ENCODE measurements around the gene FRYL. TPM values are rescaled to one million over a fixed set of nuclear protein-coding genes. Genes with fewer than 3 reads are reported as not detected.

The FRYL gene
- total and polyA plus RNA-seq, 2 of the 8 experiments (the other 6 are each of a cell fraction or from before 2014, with no cell fraction given) = 8.0 to 36.5 TPM

GRCh38 chr4:48490012-48490679 is 289.9 kb downstream of the FRYL start, which contains the start of gene ZAR1 (continued):
- peak; percentile 29 for TF ChIP-seq KDM4A (IDR thresholded peaks at IDR 0.05; ENCODE audit: low read depth, low read length, severe bottlenecking)
- no peak for TF ChIP-seq MAFK (IDR thresholded peaks at IDR 0.05; ENCODE audit: low read depth, low read length)
- no peak for TF ChIP-seq GABPA (IDR thresholded peaks at IDR 0.05; ENCODE audit: borderline replicate concordance, insufficient read depth, low read length)
- no peak for TF ChIP-seq SIN3A (conservative IDR thresholded peaks at IDR 0.05 in 1 of 2, IDR thresholded peaks at IDR 0.05 in 1 of 2; ENCODE audit: low read depth in 1 of 2, low read length in 2 of 2)
- TF ChIP-seq RXRA (IDR thresholded peaks at IDR 0.05; ENCODE audit: insufficient read depth, low read depth, low read length) = no peak
- TF ChIP-seq, protein P1, sequence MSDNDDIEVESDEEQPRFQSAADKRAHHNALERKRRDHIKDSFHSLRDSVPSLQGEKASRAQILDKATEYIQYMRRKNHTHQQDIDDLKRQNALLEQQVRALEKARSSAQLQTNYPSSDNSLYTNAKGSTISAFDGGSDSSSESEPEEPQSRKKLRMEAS (IDR thresholded peaks at IDR 0.05) = peak; percentile 30
- no peak for TF ChIP-seq SAP30 (IDR thresholded peaks at IDR 0.05; ENCODE audit: insufficient read depth, insufficient replicate concordance, low read length)
- no peak for TF ChIP-seq TBP (IDR thresholded peaks at IDR 0.05; ENCODE audit: low read depth, low read length)
- TF ChIP-seq GTF2F1 (IDR thresholded peaks at IDR 0.05; ENCODE audit: borderline replicate concordance, low read depth, low read length) = no peak
- TF ChIP-seq KDM5A (IDR thresholded peaks at IDR 0.05; ENCODE audit: low read length) = no peak
- TF ChIP-seq BCL11A (IDR thresholded peaks at IDR 0.05; ENCODE audit: low read depth in 2 of 2, low read length in 2 of 2) = no peak
- TF ChIP-seq FOSL1 (IDR thresholded peaks at IDR 0.05; ENCODE audit: insufficient read depth, low read depth, low read length) = no peak
- no peak for TF ChIP-seq CBX5 (IDR thresholded peaks at IDR 0.05; ENCODE audit: low read depth, low read length)
- no peak for TF ChIP-seq CHD1 (IDR thresholded peaks at IDR 0.05; ENCODE audit: low read depth, low read length)
- no peak for TF ChIP-seq POLR2A (IDR thresholded peaks at IDR 0.05; ENCODE audit: control extremely low read depth in 1 of 2, low read depth in 2 of 2, low read length in 2 of 2)
- no peak for TF ChIP-seq TEAD4 (IDR thresholded peaks at IDR 0.05; ENCODE audit: low read depth, low read length)
- TF ChIP-seq, protein P2, sequence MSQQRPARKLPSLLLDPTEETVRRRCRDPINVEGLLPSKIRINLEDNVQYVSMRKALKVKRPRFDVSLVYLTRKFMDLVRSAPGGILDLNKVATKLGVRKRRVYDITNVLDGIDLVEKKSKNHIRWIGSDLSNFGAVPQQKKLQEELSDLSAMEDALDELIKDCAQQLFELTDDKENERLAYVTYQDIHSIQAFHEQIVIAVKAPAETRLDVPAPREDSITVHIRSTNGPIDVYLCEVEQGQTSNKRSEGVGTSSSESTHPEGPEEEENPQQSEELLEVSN (IDR thresholded peaks at IDR 0.05) = peak; percentile 52
- TF ChIP-seq SUZ12 (IDR thresholded peaks at IDR 0.05; ENCODE audit: low read length) = peak; percentile 28
- TF ChIP-seq CREB1 (IDR thresholded peaks at IDR 0.05) = no peak
- TF ChIP-seq TAF7 (optimal IDR thresholded peaks at IDR 0.05; ENCODE audit: borderline replicate concordance, low read depth, low read length) = no peak
- TF ChIP-seq RBBP5 (IDR thresholded peaks at IDR 0.05; ENCODE audit: borderline replicate concordance, low read depth, low read length) = 0 out of 2 replicates have a peak, but pooled peaks have one; percentile 13
- TF ChIP-seq BRCA1 (IDR thresholded peaks at IDR 0.05; ENCODE audit: low read depth, low read length) = no peak
- TF ChIP-seq, protein P3, sequence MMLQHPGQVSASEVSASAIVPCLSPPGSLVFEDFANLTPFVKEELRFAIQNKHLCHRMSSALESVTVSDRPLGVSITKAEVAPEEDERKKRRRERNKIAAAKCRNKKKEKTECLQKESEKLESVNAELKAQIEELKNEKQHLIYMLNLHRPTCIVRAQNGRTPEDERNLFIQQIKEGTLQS (IDR thresholded peaks at IDR 0.05; ENCODE audit: insufficient read depth, low read depth, low read length) = no peak

Measured in H1 (cell line).